Loucy (cell line): ENCODE measurements around the gene ACE.

Source experiments
- H2AFZ ChIP-seq: fragments of 200-600 bp; sonication (generic); 2 replicates; pipeline ENCODE4 v1.6.0; 2016; ENCODE audit warnings: antibody characterized with exemption, mild to moderate bottlenecking, low read length, moderate library complexity
- H3F3A ChIP-seq: fragments of 200-600 bp; 2 replicates; pipeline ENCODE4 v1.6.0; 2016; ENCODE audit warnings: antibody characterized with exemption, low read depth, mild to moderate bottlenecking
- H3K27me3 ChIP-seq: fragments of 200-600 bp; sonication (generic); 2 replicates; pipeline ENCODE4 v1.6.1; 2014; ENCODE audit warnings: low read length, mild to moderate bottlenecking; ENCODE audit not compliant: insufficient read depth, poor library complexity, severe bottlenecking
- H3K36me3 ChIP-seq: fragments of 200-600 bp; sonication (generic); 2 replicates; pipeline ENCODE4 v1.6.1; 2016; ENCODE audit warnings: low read length; ENCODE audit not compliant: insufficient read depth
- H3K4me1 ChIP-seq: fragments of 200-600 bp; sonication (generic); 2 replicates; pipeline ENCODE4 v1.5.1; 2014; ENCODE audit warnings: low read length, mild to moderate bottlenecking; ENCODE audit not compliant: insufficient read depth, poor library complexity, severe bottlenecking
- H3K4me2 ChIP-seq: fragments of 200-600 bp; sonication (generic); 2 replicates; pipeline ENCODE4 v1.6.0; 2014; ENCODE audit warnings: antibody characterized with exemption, low read length, low read depth, mild to moderate bottlenecking; ENCODE audit not compliant: poor library complexity, severe bottlenecking
- H3K4me3 ChIP-seq: fragments of 200-600 bp; sonication (generic); 2 replicates; pipeline ENCODE4 v1.5.1; 2014; ENCODE audit warnings: low read length, mild to moderate bottlenecking, mixed read lengths; ENCODE audit not compliant: poor library complexity, severe bottlenecking
- H3K79me2 ChIP-seq: fragments of 200-600 bp; sonication (generic); 2 replicates; pipeline ENCODE4 v1.6.1; 2014; ENCODE audit warnings: low read length; ENCODE audit not compliant: insufficient read depth
- H3K9ac ChIP-seq: fragments of 200-600 bp; sonication (generic); 2 replicates; pipeline ENCODE4 v1.6.0; 2014; ENCODE audit warnings: mild to moderate bottlenecking, low read depth, low read length, moderate library complexity; ENCODE audit not compliant: poor library complexity, severe bottlenecking
- H3K9me2 ChIP-seq: fragments of 200-600 bp; sonication (generic); replicated peaks from 2 replicates; pipeline ENCODE4 v1.6.1; 2016; ENCODE audit warnings: low read depth, low read length, mixed read lengths
- H3K9me3 ChIP-seq: fragments of 200-600 bp; sonication (generic); 2 replicates; pipeline ENCODE4 v1.6.1; 2014; ENCODE audit warnings: mild to moderate bottlenecking, antibody characterized with exemption, low read length, low read depth; ENCODE audit not compliant: insufficient read depth
- H4K20me1 ChIP-seq: fragments of 200-600 bp; sonication (generic); 2 replicates; pipeline ENCODE4 v1.6.0; 2014; ENCODE audit warnings: antibody characterized with exemption, low read length, mild to moderate bottlenecking; ENCODE audit not compliant: insufficient read depth, poor library complexity, severe bottlenecking
- CTCF ChIP-seq: fragments of 200-600 bp; sonication (generic); conservative IDR thresholded peaks from 2 replicates; pipeline ENCODE4 v1.5.1; 2014; ENCODE audit warnings: mild to moderate bottlenecking, antibody characterized with exemption, low read length
- EZH2phosphoT487 ChIP-seq: fragments of 200-600 bp; IDR thresholded peaks from 2 replicates; pipeline ENCODE4 v1.6.1; 2018; ENCODE audit warnings: antibody characterized with exemption, mild to moderate bottlenecking, moderate library complexity, borderline replicate concordance

The ACE gene

GRCh38 chr17:63444457-63444856 is 32.4 kb upstream of the ACE start:
- Histone ChIP-seq H3K4me3 (no peak overlapping the region), H3K4me1 (peaks cover 25% of the 10 kb centered on the region), H3K36me3 (no peaks in the 10 kb centered on the region), H3K9ac (no peak overlapping the region), H3K27me3 (no peaks in the 10 kb centered on the region), H2AFZ (no peak overlapping the region), H3K9me2 (no peaks in the 10 kb centered on the region), H3F3A (no peaks in the 10 kb centered on the region), H3K9me3 (no peaks in the 10 kb centered on the region), H3K79me2 (no peaks in the 10 kb centered on the region), H3K4me2 (no peak overlapping the region), H4K20me1 (no peaks in the 10 kb centered on the region)
- TF ChIP-seq CTCF: no peak
- no peak for TF ChIP-seq EZH2phosphoT487

DNA sequence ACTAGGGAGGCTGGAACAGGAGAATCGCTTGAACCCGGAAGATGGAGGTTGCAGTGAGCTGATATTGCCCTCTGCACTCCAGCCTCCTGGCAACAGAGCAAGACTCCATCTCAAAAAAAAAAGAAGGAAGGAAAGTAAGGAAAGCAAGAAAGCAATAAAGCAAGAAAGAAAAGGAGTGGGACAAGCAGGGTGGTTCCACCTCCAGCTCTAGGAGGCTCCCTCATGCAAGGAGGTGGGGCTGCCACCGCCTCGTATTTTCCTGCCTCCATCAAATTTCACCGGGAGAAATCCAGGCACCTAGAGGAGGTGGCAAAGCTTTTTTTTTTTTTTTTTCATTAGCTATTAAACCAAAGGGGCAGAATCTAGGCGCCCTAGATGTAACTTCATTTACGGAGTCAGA is 31.8 kb upstream of the ACE start:
- Histone ChIP-seq H3K9me2 (no peaks in the 10 kb centered on the region), H3K79me2 (no peaks in the 10 kb centered on the region), H4K20me1 (no peaks in the 10 kb centered on the region), H3K27me3 (no peaks in the 10 kb centered on the region), H3K36me3 (no peaks in the 10 kb centered on the region), H3K4me1 (peaks cover 25% of the 10 kb centered on the region), H3K9me3 (no peaks in the 10 kb centered on the region), H3K9ac (no peak overlapping the region), H2AFZ (no peak overlapping the region), H3K4me3 (no peak overlapping the region), H3F3A (no peaks in the 10 kb centered on the region), H3K4me2 (no peak overlapping the region)
- TF ChIP-seq EZH2phosphoT487: no peak
- TF ChIP-seq CTCF: no peak

GRCh38 chr17:63445571-63445953 is 31.3 kb upstream of the ACE start:
- no peaks in the 10 kb centered on the region for H3K79me2 ChIP-seq
- H3K36me3 ChIP-seq: no peaks in the 10 kb centered on the region
- no peak overlapping the region for H3K9ac ChIP-seq
- no peak overlapping the region for H3K4me3 ChIP-seq
- H3K4me1 ChIP-seq: peaks cover 29% of the 10 kb centered on the region
- no peaks in the 10 kb centered on the region for H3K9me2 ChIP-seq
- no peak for TF ChIP-seq EZH2phosphoT487
- no peak for TF ChIP-seq CTCF
- H4K20me1 ChIP-seq: no peaks in the 10 kb centered on the region
- no peak overlapping the region for H2AFZ ChIP-seq
- no peaks in the 10 kb centered on the region for H3K9me3 ChIP-seq
- no peaks in the 10 kb centered on the region for H3K27me3 ChIP-seq
- no peak overlapping the region for H3K4me2 ChIP-seq
- no peaks in the 10 kb centered on the region for H3F3A ChIP-seq
